T47D (cell line): Measurements from ENCODE around the gene DOCK2.

Experiments used
- DNase-seq, 2 experiments: peaks; one replicate each; pipeline versions ENCODE4 v3.0.0 to v3.0.0-alpha.2; 2011 to 2012; ENCODE audit warnings: low read depth in 1 of 2, low spot score in 1 of 2
- JUND ChIP-seq: IDR thresholded peaks from 2 replicates; pipeline ENCODE4 v1.6.1; 2012; ENCODE audit warnings: low read depth
- in situ Hi-C: cut with HindIII; loops from 2 replicates; pipeline ENCODE4 v1.10.0; 2016; ENCODE audit warnings: low sequenced_read_pairs, low pct_unique_long_range_greater_than_20kb

DOCK2 gene

GRCh38 chr5:170100066-170100943 lies 463.2 kb downstream of the DOCK2 start:
- in situ Hi-C loops: no loop called here
- no peak for TF ChIP-seq JUND
- DNase-seq: peak; percentile 58 to 76

- DNase-seq: no peak
- TF ChIP-seq JUND: no peak
- in situ Hi-C loops: no loop called here
These were observed 466.4 kb downstream of the DOCK2 start for GRCh38 chr5:170103447-170103846.

GRCh38 chr5:170104299-170104698 lies 467.2 kb downstream of the DOCK2 start:
- no peak for DNase-seq
- in situ Hi-C loops: no loop called here
- TF ChIP-seq JUND: no peak

- DNase-seq: no peak
- no peak for TF ChIP-seq JUND
- in situ Hi-C loops: no loop called here
These were observed 467.6 kb downstream of the DOCK2 start for GRCh38 chr5:170104710-170105109.

GRCh38 chr5:170105642-170106611 lies 468.9 kb downstream of the DOCK2 start, which contains the start of gene FOXI1:
Gene FOXI1, plus strand, starts transcription at chr5:170105897. Its CDS starts 61 bp downstream, at chr5:170105958.
- DNase-seq: no peak
- in situ Hi-C loops: no loop called here
- TF ChIP-seq JUND: no peak

GRCh38 chr5:170107674-170108073 lies 470.6 kb downstream of the DOCK2 start:
- DNase-seq: no peak
- in situ Hi-C loops: no loop called here
- TF ChIP-seq JUND: no peak

- TF ChIP-seq JUND: no peak
- DNase-seq: no peak
- in situ Hi-C loops: no loop called here
These were observed 471.3 kb downstream of the DOCK2 start for GRCh38 chr5:170108266-170108785.

- in situ Hi-C loops: no loop called here
- no peak for DNase-seq
- TF ChIP-seq JUND: no peak
These were observed 472.3 kb downstream of the DOCK2 start for GRCh38 chr5:170109059-170110031.

GRCh38 chr5:170110403-170111087 lies 473.5 kb downstream of the DOCK2 start:
- no peak for TF ChIP-seq JUND
- DNase-seq: no peak
- in situ Hi-C loops: no loop called here

- in situ Hi-C loops: no loop called here
- TF ChIP-seq JUND: no peak
- no peak for DNase-seq
These were observed 474.2 kb downstream of the DOCK2 start for GRCh38 chr5:170111088-170111785.
